Measurements from ENCODE around the gene CNTNAP2. TPM values are rescaled to one million over a fixed set of nuclear protein-coding genes. Genes with fewer than 3 reads are reported as not detected.
A peak's percentile ranks its signal among the peaks of the same experiment; 100 is the strongest.
"Not testable (repeated sequence)": the region's sequence is repeated elsewhere in the genome, so short reads cannot be mapped to it uniquely, and the experiment has no call there.

Gene CNTNAP2
- total RNA-seq, 2 experiments from 2014 or later: 0.14 TPM; not detected in 1

DNA sequence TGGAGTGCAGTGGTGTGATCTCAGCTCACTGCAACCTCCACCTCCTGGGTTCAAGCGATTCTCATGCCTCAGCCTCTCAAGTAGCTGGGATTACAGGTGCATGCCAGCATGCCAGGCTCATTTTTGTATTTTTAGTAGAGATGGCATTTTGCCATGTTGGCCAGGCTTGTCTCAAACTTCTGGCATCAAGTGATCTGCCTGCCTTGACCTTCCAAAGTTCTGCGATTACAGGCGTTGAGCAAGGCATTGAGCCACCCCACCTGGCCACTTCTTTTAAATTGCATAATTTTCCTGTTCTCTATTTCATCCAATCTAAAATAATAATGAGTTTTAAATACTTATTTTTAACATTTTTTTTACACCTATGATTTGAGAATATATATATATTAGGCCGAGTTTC is 1961.5 kb downstream of the CNTNAP2 start:
- H3K27ac Mint-ChIP-seq; H3K36me3 Mint-ChIP-seq (ENCODE audit: low read depth); DNase-seq; H3K27me3 Mint-ChIP-seq (ENCODE audit: low read depth); CTCF ChIA-PET; intact Hi-C loops (cut with micrococcal nuclease); H3K4me1 Mint-ChIP-seq (ENCODE audit: low read depth); H3K9me3 Mint-ChIP-seq; H3K4me3 Mint-ChIP-seq: not testable (repeated sequence)

DNA sequence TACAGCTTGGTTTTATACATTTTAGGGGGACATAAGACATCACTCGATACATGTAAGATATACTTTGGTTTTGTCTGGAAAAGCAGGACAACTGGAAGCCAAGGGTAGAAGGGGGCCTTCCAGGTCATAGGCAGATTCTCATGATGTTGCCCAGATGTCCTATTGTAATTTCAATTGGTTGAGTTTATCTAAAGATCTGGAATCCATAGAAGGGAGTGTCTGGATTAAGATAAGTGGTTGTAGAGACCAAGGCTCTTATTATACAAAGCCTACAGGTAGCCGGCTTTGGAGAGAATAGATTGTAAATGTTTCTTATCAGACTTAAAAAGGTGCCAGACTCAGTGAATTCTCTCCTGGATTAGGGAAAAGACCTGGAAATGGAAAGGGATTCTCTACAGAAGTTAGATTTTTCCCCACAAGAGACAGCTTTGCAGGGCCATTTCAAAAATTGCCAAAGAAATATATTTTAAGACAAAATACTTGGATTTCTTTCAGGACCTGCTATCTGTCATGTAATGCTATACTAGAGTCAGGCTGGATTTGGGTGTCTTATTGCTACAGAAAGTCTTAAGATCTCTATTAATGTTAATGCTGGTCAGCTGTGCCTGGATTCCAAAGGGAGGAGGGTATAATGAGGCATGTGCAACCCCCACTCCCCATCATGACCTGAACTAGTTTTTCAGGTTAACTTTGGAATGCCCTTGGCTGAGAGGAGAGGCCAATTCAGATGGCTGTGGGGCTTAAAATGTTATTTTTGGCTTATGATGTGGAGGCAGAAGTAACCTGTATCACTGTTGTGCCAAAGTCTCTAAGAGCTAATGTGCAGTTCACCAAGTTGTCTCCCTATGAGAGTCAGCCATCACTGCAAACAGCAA is 1962.8 kb downstream of the CNTNAP2 start:
- H3K27ac Mint-ChIP-seq: no peak overlapping the region
- H3K4me3 Mint-ChIP-seq: no peak overlapping the region
- CTCF ChIA-PET: no interaction called here
- no peaks in the 10 kb centered on the region for H3K27me3 Mint-ChIP-seq (ENCODE audit: low read depth)
- H3K9me3 Mint-ChIP-seq: no peaks in the 10 kb centered on the region
- DNase-seq: no peak
- H3K36me3 Mint-ChIP-seq (ENCODE audit: low read depth): no peaks in the 10 kb centered on the region
- intact Hi-C loops (cut with micrococcal nuclease): loop anchor here (5.0 to 10.0 kb wide), 2 partner anchors 65 to 1307 kb away; no protein-coding TSS in a partner anchor
- H3K4me1 Mint-ChIP-seq (ENCODE audit: low read depth): no peaks in the 10 kb centered on the region

DNA sequence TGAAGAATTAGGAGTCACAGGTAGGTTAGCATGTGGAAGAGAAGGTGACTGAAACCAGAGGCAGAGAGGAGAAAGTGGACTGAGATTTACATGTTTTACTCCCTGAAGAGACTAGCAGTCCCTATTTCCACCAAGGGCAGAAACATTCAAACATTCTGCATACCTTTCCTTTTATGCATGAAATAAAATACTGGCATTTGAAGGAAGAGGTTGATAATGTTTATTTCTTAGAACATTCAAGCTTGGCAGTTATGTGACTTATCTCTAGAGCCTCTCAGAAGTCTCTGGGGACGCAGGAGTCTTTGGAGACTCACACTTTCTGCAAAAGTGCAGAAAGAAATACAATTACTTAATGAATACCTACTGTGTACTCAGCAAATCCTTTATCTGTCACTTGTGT is 1966.8 kb downstream of the CNTNAP2 start:
- H3K4me1 Mint-ChIP-seq (ENCODE audit: low read depth): no peaks in the 10 kb centered on the region
- no peaks in the 10 kb centered on the region for H3K9me3 Mint-ChIP-seq
- no peak for DNase-seq
- no peaks in the 10 kb centered on the region for H3K36me3 Mint-ChIP-seq (ENCODE audit: low read depth)
- H3K27me3 Mint-ChIP-seq (ENCODE audit: low read depth): peaks cover 10% of the 10 kb centered on the region
- intact Hi-C loops (cut with micrococcal nuclease): loop anchor here (5.0 to 10.0 kb wide), 2 partner anchors 61 to 1311 kb away; no protein-coding TSS in a partner anchor
- H3K4me3 Mint-ChIP-seq: no peak overlapping the region
- no peak overlapping the region for H3K27ac Mint-ChIP-seq
- CTCF ChIA-PET: no interaction called here

DNA sequence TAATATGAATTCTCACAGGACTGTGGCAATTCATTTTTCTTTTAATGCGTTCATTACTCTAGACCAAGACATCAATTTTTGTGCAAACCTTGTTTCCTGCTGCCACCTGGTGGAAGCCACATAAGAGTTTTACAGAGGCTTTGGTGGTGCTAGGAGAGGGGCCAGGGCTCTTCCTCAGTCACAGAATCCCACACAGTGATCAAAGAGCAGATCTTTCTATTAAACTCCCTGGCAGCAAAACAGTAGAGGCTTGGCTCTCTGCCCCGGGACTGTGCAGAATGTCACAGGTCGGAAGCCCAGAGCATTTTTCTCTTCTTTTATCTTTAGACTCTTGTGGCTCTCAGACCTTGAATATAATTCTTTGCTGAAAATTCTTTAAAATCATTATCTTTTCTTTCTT is 1967.5 kb downstream of the CNTNAP2 start:
- Mint-ChIP-seq H3K4me1 (ENCODE audit: low read depth) (no peaks in the 10 kb centered on the region), H3K27ac (no peak overlapping the region)

DNA sequence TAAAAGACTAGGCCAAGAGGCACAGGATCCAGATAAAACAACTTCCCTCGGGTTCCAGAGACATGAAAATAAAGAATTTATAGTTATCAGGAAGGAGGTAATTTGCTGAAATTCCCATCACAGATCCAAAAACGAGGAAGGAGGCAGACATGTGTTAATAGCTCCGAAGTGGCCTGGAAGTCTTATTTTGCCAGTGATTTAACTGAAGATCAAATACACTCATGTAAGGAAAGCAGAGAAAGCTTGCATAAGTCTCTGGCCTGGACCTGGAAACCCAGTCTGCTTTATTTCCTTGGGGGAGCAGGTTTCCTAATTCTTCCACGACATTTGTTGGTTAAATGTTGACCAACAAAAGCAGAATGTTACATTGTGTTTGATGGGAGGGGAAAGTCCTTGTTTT is 1975.3 kb downstream of the CNTNAP2 start:
- no peak overlapping the region for H3K4me3 Mint-ChIP-seq
- H3K27me3 Mint-ChIP-seq (ENCODE audit: low read depth): peaks cover 8% of the 10 kb centered on the region

More for the DNA sequence above, 1967.5 kb downstream of the CNTNAP2 start:
- DNase-seq: peak; percentile 55
- intact Hi-C loops (cut with micrococcal nuclease): loop anchor here (1.0 to 10.0 kb wide), 4 partner anchors 61 to 1312 kb away; no protein-coding TSS in a partner anchor
- Mint-ChIP-seq H3K27me3 (ENCODE audit: low read depth) (peaks cover 10% of the 10 kb centered on the region), H3K9me3 (no peaks in the 10 kb centered on the region), H3K36me3 (ENCODE audit: low read depth) (no peaks in the 10 kb centered on the region), H3K4me3 (no peak overlapping the region)
- CTCF ChIA-PET: no interaction called here

DNA sequence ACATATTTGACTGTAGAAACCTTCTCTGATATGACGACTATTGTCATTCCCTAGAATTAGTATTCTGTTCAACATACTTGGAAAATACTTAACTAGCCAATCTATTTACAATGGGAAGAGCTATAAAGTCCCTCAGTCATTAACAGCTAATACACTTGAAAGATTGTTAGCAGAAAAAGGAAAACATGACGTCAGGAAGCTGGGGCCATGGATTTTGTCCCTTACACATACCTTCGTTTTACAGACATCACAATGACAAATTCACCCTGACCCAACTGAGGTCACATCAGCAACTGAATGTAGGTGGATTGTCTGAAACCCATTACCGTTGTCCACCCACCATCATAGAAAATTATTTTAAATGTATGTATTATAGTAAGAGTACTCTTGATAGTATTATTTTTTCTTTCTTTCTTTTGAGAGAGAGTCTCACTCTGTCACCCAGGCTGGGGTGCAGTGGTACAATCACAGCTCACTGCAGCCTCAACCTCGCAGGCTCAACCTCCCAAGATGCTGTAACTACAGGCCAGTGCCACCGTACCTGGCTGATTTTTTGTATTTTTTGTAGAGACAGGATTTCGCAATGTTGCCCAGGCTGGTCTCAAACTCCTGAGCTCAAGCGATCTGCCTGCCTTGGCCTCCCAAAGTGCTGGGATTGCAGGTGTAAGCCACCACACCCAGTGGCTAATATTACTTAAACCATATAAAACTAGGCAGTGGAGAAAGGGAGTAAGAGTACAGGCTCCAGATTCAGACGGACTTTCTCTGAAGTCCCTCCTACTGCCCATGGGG is 1977.0 kb downstream of the CNTNAP2 start:
- H3K9me3 Mint-ChIP-seq: no peaks in the 10 kb centered on the region
- H3K27ac Mint-ChIP-seq: no peak overlapping the region
- H3K4me3 Mint-ChIP-seq: no peak overlapping the region
- CTCF ChIA-PET: interaction anchor here (0.7 kb wide), 1 partner anchor 126 kb away, joined by 3 read pairs; no protein-coding TSS in a partner anchor
- DNase-seq: no peak
- no peaks in the 10 kb centered on the region for H3K36me3 Mint-ChIP-seq (ENCODE audit: low read depth)
- no peaks in the 10 kb centered on the region for H3K4me1 Mint-ChIP-seq (ENCODE audit: low read depth)
- no peaks in the 10 kb centered on the region for H3K27me3 Mint-ChIP-seq (ENCODE audit: low read depth)
- intact Hi-C loops (cut with micrococcal nuclease): no loop called here

More for the DNA sequence above, 1975.3 kb downstream of the CNTNAP2 start:
- CTCF ChIA-PET: no interaction called here
- Mint-ChIP-seq H3K9me3 (no peaks in the 10 kb centered on the region), H3K36me3 (ENCODE audit: low read depth) (no peaks in the 10 kb centered on the region), H3K4me1 (ENCODE audit: low read depth) (no peaks in the 10 kb centered on the region), H3K27ac (no peak overlapping the region)
- intact Hi-C loops (cut with micrococcal nuclease): no loop called here
- DNase-seq: no peak

DNA sequence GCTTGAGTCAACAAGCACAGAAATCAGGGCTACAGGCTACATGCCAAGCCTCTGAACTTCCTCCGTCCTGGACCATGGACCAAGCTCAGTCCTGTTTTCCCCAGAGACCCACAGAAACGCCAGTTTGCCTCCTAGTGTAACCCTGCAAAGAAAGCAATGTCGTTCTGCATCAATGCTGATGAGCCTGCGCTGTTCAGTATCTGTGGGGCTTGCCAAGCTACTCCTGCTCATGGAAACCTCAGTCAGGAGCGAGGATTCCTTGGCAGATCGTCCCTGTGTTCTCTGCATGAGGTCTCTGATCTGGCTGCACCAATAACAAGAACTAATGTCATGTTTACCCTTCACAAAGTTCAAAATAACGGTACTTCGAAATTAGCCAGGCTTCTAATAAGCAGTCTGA is 1978.5 kb downstream of the CNTNAP2 start:
- Mint-ChIP-seq H3K4me3 (no peak overlapping the region), H3K9me3 (no peaks in the 10 kb centered on the region), H3K27me3 (ENCODE audit: low read depth) (no peaks in the 10 kb centered on the region), H3K4me1 (ENCODE audit: low read depth) (no peaks in the 10 kb centered on the region), H3K36me3 (ENCODE audit: low read depth) (no peaks in the 10 kb centered on the region), H3K27ac (no peak overlapping the region)
- no peak for DNase-seq
- CTCF ChIA-PET: interaction anchor here (0.6 to 0.7 kb wide), 2 partner anchors 147 to 1072 kb away, joined by 3 to 4 read pairs; no protein-coding TSS in a partner anchor
- intact Hi-C loops (cut with micrococcal nuclease): no loop called here

DNA sequence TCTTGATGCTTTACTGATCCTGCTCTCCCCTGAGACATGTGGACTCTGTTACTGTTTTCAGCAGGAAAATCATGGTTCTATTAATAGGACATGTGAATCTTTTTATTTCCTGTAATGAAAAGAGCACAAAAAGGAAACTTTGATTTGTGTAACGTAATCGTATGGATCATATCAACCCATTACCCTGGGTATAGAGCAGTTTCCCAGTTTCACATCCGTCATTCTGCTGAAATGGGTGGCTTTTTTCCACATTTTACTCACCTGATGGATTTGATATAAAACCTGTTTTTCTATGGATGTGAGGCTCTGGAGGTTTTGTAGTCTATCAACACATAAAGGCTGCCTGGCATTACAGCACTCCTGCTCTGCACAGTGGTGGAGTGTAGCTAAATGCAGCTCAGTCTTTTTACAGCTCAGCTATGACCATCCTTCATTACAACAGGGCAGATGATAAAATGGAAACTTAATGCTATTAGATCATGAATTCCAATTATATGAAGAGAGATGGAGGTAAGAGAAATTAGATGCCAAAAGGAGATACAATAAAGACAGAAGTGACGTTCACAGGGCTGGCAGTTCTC is 1987.6 kb downstream of the CNTNAP2 start:
- no peaks in the 10 kb centered on the region for H3K9me3 Mint-ChIP-seq
- H3K27me3 Mint-ChIP-seq (ENCODE audit: low read depth): peaks cover 6% of the 10 kb centered on the region
- no peak overlapping the region for H3K27ac Mint-ChIP-seq
- H3K4me3 Mint-ChIP-seq: no peak overlapping the region
- intact Hi-C loops (cut with micrococcal nuclease): no loop called here
- no peaks in the 10 kb centered on the region for H3K36me3 Mint-ChIP-seq (ENCODE audit: low read depth)
- no peak for DNase-seq
- no peaks in the 10 kb centered on the region for H3K4me1 Mint-ChIP-seq (ENCODE audit: low read depth)
- CTCF ChIA-PET: no interaction called here

DNA sequence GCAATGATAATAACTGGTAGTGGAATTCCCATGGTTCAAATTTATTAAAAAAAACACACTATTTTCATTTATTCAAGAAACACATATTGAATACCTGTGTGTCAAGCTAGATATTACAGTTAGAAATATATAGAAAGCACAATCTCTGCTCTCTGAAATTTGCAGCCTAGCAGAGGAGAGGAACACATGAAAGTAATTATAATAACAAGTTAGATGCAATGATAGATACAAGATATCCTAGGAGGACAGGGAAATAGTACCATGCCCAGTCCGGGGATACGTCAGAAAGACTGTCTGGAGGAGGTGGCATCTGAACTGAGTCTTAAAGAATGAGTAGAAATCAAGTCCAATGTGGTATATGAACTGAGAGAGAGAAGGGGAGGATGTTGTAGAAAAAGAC is 1988.3 kb downstream of the CNTNAP2 start:
- Mint-ChIP-seq H3K27ac (no peak overlapping the region), H3K36me3 (ENCODE audit: low read depth) (no peaks in the 10 kb centered on the region), H3K9me3 (no peaks in the 10 kb centered on the region), H3K4me1 (ENCODE audit: low read depth) (no peaks in the 10 kb centered on the region), H3K27me3 (ENCODE audit: low read depth) (peaks cover 6% of the 10 kb centered on the region), H3K4me3 (no peak overlapping the region)
- DNase-seq: no peak
- intact Hi-C loops (cut with micrococcal nuclease): no loop called here
- CTCF ChIA-PET: interaction anchor here (1.0 kb wide), 1 partner anchor 52 kb away, joined by 4 read pairs; no protein-coding TSS in a partner anchor

DNA sequence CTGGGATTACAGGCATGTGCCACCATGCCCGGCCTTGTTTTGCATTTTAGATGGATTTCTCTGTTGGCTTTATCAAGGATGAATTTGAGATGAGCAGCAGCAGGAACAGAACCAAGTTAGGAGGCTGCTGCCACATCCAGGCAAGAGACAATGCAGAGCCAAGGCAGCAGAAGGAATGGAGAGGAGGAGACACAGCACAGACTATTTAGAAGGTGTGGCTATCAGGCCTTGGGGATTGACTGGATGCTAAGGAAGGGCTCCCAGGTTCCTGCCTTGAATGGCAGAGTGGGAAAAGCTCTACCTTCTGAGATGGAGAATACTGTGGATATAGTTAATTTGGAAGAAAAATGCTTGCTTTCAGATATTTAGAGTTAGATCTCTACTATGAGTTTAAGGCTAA is 1989.3 kb downstream of the CNTNAP2 start:
- intact Hi-C loops (cut with micrococcal nuclease): no loop called here
- CTCF ChIA-PET: interaction anchor here (1.0 kb wide), 1 partner anchor 51 kb away, joined by 4 read pairs; no protein-coding TSS in a partner anchor
- H3K27ac Mint-ChIP-seq: no peak overlapping the region
- H3K36me3 Mint-ChIP-seq (ENCODE audit: low read depth): no peaks in the 10 kb centered on the region
- no peaks in the 10 kb centered on the region for H3K4me1 Mint-ChIP-seq (ENCODE audit: low read depth)
- peaks cover 9% of the 10 kb centered on the region for H3K27me3 Mint-ChIP-seq (ENCODE audit: low read depth)
- no peaks in the 10 kb centered on the region for H3K9me3 Mint-ChIP-seq
- no peak for DNase-seq
- H3K4me3 Mint-ChIP-seq: no peak overlapping the region

DNA sequence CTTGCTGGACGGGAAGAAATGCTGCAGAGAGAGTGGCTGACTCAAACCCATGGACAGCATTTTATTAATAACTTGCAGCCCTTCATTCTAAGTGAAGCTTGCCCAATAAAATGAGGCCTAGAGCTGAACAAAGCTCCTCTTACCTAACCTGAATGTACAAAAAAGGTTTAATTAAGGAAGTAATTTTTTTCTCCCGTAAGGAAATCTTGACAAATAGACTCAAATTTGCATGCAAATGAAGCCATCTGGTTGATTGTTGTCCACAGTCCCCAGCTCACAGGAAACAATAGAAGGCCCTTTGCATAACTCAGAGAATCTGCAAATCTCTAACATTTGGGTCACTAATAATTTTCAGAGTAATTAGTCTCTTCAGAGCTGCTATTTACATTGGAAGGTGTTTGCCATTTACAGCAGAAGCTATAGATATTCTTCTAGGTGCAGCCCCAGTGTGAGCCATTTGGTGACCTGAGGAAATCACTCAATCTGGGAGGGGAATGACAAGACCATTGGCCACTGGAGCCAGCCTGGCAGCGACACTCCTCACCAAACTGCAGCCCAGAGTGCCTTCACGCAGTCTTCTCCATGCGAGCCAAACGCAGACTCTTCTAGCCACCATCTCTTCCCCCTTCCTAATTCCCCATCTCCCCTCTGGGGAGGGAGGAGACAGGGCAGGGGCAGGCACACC is 1991.0 kb downstream of the CNTNAP2 start:
- H3K27me3 Mint-ChIP-seq (ENCODE audit: low read depth): peaks cover 9% of the 10 kb centered on the region
- no peaks in the 10 kb centered on the region for H3K4me1 Mint-ChIP-seq (ENCODE audit: low read depth)
- CTCF ChIA-PET: no interaction called here
- no peaks in the 10 kb centered on the region for H3K36me3 Mint-ChIP-seq (ENCODE audit: low read depth)
- H3K9me3 Mint-ChIP-seq: no peaks in the 10 kb centered on the region
- H3K4me3 Mint-ChIP-seq: no peak overlapping the region
- no peak overlapping the region for H3K27ac Mint-ChIP-seq
- no peak for DNase-seq
- intact Hi-C loops (cut with micrococcal nuclease): no loop called here

DNA sequence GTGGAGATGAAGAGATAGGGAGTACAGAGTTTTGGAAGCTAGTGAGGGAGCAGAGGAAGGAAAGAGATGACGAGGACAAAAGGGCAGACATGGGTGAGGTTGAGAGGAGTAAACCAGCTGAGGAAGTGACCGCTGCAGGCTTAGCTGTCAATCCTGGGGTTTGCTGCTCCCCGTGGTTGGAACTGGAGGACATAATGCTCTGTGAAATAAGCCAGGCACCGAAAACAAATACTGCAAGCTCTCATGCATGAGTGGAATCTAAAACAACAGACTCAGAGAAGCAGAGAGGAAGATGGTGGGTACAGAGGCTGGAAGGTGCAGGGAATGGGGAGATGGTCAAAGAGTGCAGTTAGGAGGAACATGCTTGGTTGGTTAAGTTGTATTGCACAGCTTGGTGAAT is 1991.8 kb downstream of the CNTNAP2 start:
- CTCF ChIA-PET: no interaction called here
- no peak overlapping the region for H3K27ac Mint-ChIP-seq
- H3K27me3 Mint-ChIP-seq (ENCODE audit: low read depth): peaks cover 9% of the 10 kb centered on the region
- no peaks in the 10 kb centered on the region for H3K9me3 Mint-ChIP-seq
- DNase-seq: no peak
- no peaks in the 10 kb centered on the region for H3K36me3 Mint-ChIP-seq (ENCODE audit: low read depth)
- H3K4me1 Mint-ChIP-seq (ENCODE audit: low read depth): no peaks in the 10 kb centered on the region
- intact Hi-C loops (cut with micrococcal nuclease): no loop called here
- H3K4me3 Mint-ChIP-seq: no peak overlapping the region
